DOHH2 (cell line): Measurements from ENCODE around the gene GRB10.

Experiments used
- CTCF ChIP-seq: fragments of 200-600 bp; sonication (generic); IDR thresholded peaks from one replicate; pipeline ENCODE4 v1.5.1; 2014; ENCODE audit warnings: antibody characterized with exemption, mild to moderate bottlenecking, low read depth, low read length; ENCODE audit not compliant: poor library complexity, severe bottlenecking
- EZH2phosphoT487 ChIP-seq: fragments of 200-600 bp; sonication (generic); IDR thresholded peaks from 2 replicates; pipeline ENCODE4 v1.6.1; 2017; ENCODE audit warnings: borderline replicate concordance, mild to moderate bottlenecking, antibody characterized with exemption, low read length, moderate library complexity, mixed read lengths

- no peak for TF ChIP-seq CTCF
- no peak for TF ChIP-seq EZH2phosphoT487
Observed at GRCh38 chr7:50659329-50659965, 123.2 kb downstream of the GRB10 start.
